CD4-positive, alpha-beta T cell treated with Interleukin-4 for 1 hour (primary cell): ENCODE measurements around the gene SLC12A3.

Source experiments
- DNase-seq, 2 donors: peaks; one replicate each; pipeline ENCODE4 v3.0.0-alpha.2; 2020 to 2022

SLC12A3 gene

GRCh38 chr16:56945847-56946527, 81.0 kb downstream of the SLC12A3 start:
- DNase-seq = no peak

- no peak for DNase-seq
Observed at GRCh38 chr16:56946767-56947603, 82.0 kb downstream of the SLC12A3 start.

GRCh38 chr16:56947604-56947995, 82.6 kb downstream of the SLC12A3 start:
- DNase-seq = no peak

GRCh38 chr16:56948234-56948633, 83.2 kb downstream of the SLC12A3 start:
- DNase-seq = no peak

- no peak for DNase-seq
Observed at GRCh38 chr16:56950051-56950450, 85.0 kb downstream of the SLC12A3 start.

GRCh38 chr16:56950455-56950854, 85.4 kb downstream of the SLC12A3 start:
- DNase-seq = no peak

GRCh38 chr16:56950881-56951771, 86.1 kb downstream of the SLC12A3 start:
- DNase-seq = peak; percentile 53 to 61

GRCh38 chr16:56953006-56953405, 88.0 kb downstream of the SLC12A3 start:
- DNase-seq = no peak

GRCh38 chr16:56956076-56956475, 91.1 kb downstream of the SLC12A3 start:
- DNase-seq = no peak

GRCh38 chr16:56956756-56957155, 91.7 kb downstream of the SLC12A3 start:
- no peak for DNase-seq

GRCh38 chr16:56960681-56961281, 95.8 kb downstream of the SLC12A3 start:
- DNase-seq = no peak

- no peak for DNase-seq
Observed at GRCh38 chr16:56961386-56961785, 96.4 kb downstream of the SLC12A3 start.

- DNase-seq = no peak
Observed at GRCh38 chr16:56961851-56962281, 96.9 kb downstream of the SLC12A3 start, which contains the start of gene CETP. Gene CETP (plus strand): TSS chr16:56961950. CDS start chr16:56961980, 30 bp downstream.

- DNase-seq = peak; percentile 92
Observed at GRCh38 chr16:56964243-56965148, 99.5 kb downstream of the SLC12A3 start.
